ENCODE measurements around the gene JPH3. TPM values are rescaled to one million over a fixed set of nuclear protein-coding genes. Genes with fewer than 3 reads are reported as not detected.

The JPH3 gene
- total and polyA plus RNA-seq, 10 of the 15 experiments (the other 5 are each of a cell fraction or from before 2014, with no cell fraction given) = 0.05 TPM; not detected in 9

- in situ Hi-C loops (cut with MboI) = no loop called here
- ChIA-PET SMC1A (ENCODE audit: uncharacterized antibody, unreplicated experiment) (no interaction called here), POLR2A (no interaction called here), RAD21 (ENCODE audit: unreplicated experiment) (no interaction called here), CTCF (no interaction called here)
- WGBS (ENCODE audit: insufficient coverage, insufficient replicate concordance, low lambda C conversion rate, missing lambda C conversion rate) = 68% methylated on average over 17 of the region's 17 CpGs
- Histone ChIP-seq H3K4me1 (ENCODE audit: control insufficient read depth, insufficient read depth, low read length) (no peaks in the 10 kb centered on the region), H4K20me1 (ENCODE audit: control insufficient read depth, insufficient read depth) (no peaks in the 10 kb centered on the region), H3K27me3 (replicated peaks in 1 of 2; ENCODE audit: control insufficient read depth in 2 of 2, insufficient read depth in 2 of 2, low read length in 1 of 2) (peaks cover 0 to 3% of the 10 kb centered on the region in 2 experiments; a peak in 2 of 4 replicates), H2AFZ (ENCODE audit: control insufficient read depth, low read depth, low read length) (no peak overlapping the region), H3K9me3 (replicated peaks; ENCODE audit: control insufficient read depth, insufficient read depth, low read length) (no peaks in the 10 kb centered on the region), H3K4me2 (ENCODE audit: control insufficient read depth, insufficient read depth) (no peak overlapping the region), H3K4me3 (no peak overlapping the region), H3K27ac (ENCODE audit: control insufficient read depth, insufficient read depth) (no peak overlapping the region), H3K9ac (ENCODE audit: control insufficient read depth, insufficient read depth, low read length) (no peak overlapping the region), H3K36me3 (ENCODE audit: control insufficient read depth in 2 of 2, insufficient read depth in 2 of 2, low read length in 1 of 2) (no peaks in the 10 kb centered on the region), H3K79me2 (ENCODE audit: control insufficient read depth, insufficient read depth, low read length) (no peaks in the 10 kb centered on the region)
- DNase-seq (ENCODE audit: low read depth, low spot score) (no peak), FAIRE-seq (no peak), ATAC-seq (no peak)
- no peak for TF ChIP-seq MAX (IDR thresholded peaks at IDR 0.05; ENCODE audit: low read depth, low read length)
- TF ChIP-seq, protein P1, sequence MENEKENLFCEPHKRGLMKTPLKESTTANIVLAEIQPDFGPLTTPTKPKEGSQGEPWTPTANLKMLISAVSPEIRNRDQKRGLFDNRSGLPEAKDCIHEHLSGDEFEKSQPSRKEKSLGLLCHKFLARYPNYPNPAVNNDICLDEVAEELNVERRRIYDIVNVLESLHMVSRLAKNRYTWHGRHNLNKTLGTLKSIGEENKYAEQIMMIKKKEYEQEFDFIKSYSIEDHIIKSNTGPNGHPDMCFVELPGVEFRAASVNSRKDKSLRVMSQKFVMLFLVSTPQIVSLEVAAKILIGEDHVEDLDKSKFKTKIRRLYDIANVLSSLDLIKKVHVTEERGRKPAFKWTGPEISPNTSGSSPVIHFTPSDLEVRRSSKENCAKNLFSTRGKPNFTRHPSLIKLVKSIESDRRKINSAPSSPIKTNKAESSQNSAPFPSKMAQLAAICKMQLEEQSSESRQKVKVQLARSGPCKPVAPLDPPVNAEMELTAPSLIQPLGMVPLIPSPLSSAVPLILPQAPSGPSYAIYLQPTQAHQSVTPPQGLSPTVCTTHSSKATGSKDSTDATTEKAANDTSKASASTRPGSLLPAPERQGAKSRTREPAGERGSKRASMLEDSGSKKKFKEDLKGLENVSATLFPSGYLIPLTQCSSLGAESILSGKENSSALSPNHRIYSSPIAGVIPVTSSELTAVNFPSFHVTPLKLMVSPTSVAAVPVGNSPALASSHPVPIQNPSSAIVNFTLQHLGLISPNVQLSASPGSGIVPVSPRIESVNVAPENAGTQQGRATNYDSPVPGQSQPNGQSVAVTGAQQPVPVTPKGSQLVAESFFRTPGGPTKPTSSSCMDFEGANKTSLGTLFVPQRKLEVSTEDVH (IDR thresholded peaks at IDR 0.05; ENCODE audit: low read depth, partially characterized antibody) = no peak
- TF ChIP-seq PAX5 (IDR thresholded peaks at IDR 0.05; ENCODE audit: borderline replicate concordance, low read depth, low read length) = no peak
- TF ChIP-seq PAX8 (IDR thresholded peaks at IDR 0.05) = no peak
- TF ChIP-seq, protein P2, sequence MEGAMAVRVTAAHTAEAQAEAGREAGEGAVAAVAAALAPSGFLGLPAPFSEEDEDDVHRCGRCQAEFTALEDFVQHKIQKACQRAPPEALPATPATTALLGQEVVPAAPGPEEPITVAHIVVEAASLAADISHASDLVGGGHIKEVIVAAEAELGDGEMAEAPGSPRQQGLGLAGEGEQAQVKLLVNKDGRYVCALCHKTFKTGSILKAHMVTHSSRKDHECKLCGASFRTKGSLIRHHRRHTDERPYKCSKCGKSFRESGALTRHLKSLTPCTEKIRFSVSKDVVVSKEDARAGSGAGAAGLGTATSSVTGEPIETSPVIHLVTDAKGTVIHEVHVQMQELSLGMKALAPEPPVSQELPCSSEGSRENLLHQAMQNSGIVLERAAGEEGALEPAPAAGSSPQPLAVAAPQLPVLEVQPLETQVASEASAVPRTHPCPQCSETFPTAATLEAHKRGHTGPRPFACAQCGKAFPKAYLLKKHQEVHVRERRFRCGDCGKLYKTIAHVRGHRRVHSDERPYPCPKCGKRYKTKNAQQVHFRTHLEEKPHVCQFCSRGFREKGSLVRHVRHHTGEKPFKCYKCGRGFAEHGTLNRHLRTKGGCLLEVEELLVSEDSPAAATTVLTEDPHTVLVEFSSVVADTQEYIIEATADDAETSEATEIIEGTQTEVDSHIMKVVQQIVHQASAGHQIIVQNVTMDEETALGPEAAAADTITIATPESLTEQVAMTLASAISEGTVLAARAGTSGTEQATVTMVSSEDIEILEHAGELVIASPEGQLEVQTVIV (IDR thresholded peaks at IDR 0.05; ENCODE audit: borderline replicate concordance, partially characterized antibody) = no peak
- TF ChIP-seq RB1 (IDR thresholded peaks at IDR 0.05; ENCODE audit: borderline replicate concordance) = no peak
- no peak for TF ChIP-seq HDGF (IDR thresholded peaks at IDR 0.05)
- TF ChIP-seq, protein P3, sequence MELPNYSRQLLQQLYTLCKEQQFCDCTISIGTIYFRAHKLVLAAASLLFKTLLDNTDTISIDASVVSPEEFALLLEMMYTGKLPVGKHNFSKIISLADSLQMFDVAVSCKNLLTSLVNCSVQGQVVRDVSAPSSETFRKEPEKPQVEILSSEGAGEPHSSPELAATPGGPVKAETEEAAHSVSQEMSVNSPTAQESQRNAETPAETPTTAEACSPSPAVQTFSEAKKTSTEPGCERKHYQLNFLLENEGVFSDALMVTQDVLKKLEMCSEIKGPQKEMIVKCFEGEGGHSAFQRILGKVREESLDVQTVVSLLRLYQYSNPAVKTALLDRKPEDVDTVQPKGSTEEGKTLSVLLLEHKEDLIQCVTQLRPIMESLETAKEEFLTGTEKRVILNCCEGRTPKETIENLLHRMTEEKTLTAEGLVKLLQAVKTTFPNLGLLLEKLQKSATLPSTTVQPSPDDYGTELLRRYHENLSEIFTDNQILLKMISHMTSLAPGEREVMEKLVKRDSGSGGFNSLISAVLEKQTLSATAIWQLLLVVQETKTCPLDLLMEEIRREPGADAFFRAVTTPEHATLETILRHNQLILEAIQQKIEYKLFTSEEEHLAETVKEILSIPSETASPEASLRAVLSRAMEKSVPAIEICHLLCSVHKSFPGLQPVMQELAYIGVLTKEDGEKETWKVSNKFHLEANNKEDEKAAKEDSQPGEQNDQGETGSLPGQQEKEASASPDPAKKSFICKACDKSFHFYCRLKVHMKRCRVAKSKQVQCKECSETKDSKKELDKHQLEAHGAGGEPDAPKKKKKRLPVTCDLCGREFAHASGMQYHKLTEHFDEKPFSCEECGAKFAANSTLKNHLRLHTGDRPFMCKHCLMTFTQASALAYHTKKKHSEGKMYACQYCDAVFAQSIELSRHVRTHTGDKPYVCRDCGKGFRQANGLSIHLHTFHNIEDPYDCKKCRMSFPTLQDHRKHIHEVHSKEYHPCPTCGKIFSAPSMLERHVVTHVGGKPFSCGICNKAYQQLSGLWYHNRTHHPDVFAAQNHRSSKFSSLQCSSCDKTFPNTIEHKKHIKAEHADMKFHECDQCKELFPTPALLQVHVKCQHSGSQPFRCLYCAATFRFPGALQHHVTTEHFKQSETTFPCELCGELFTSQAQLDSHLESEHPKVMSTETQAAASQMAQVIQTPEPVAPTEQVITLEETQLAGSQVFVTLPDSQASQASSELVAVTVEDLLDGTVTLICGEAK (IDR thresholded peaks at IDR 0.05; ENCODE audit: borderline replicate concordance) = no peak
- TF ChIP-seq STAT3 (IDR thresholded peaks at IDR 0.05; ENCODE audit: low read depth, low read length) = no peak
- TF ChIP-seq PRDM15 (CRISPR knock-in tag; IDR thresholded peaks at IDR 0.05) = no peak
- intact Hi-C loops (cut with micrococcal nuclease; ENCODE audit: unreplicated experiment) = no loop called here
- BruUV-seq (replicated peaks) = no TSS peak
These were observed 50.1 kb downstream of the JPH3 start for GRCh38 chr16:87652386-87652785.

All from GM12878 (cell line).